PFSK-1 (cell line): ENCODE data around the gene CDH24.

Experiments used
- POLR2AphosphoS5 ChIP-seq: IDR thresholded peaks from 2 replicates; pipeline ENCODE4 v1.6.1; 2012; ENCODE audit warnings: low read depth, mild to moderate bottlenecking, control low read depth, low read length, moderate library complexity
- SIN3A ChIP-seq: IDR thresholded peaks from 2 replicates; pipeline ENCODE4 v1.6.1; 2012; ENCODE audit warnings: mild to moderate bottlenecking, low read length, moderate library complexity, borderline replicate concordance; ENCODE audit not compliant: insufficient read depth

DNA sequence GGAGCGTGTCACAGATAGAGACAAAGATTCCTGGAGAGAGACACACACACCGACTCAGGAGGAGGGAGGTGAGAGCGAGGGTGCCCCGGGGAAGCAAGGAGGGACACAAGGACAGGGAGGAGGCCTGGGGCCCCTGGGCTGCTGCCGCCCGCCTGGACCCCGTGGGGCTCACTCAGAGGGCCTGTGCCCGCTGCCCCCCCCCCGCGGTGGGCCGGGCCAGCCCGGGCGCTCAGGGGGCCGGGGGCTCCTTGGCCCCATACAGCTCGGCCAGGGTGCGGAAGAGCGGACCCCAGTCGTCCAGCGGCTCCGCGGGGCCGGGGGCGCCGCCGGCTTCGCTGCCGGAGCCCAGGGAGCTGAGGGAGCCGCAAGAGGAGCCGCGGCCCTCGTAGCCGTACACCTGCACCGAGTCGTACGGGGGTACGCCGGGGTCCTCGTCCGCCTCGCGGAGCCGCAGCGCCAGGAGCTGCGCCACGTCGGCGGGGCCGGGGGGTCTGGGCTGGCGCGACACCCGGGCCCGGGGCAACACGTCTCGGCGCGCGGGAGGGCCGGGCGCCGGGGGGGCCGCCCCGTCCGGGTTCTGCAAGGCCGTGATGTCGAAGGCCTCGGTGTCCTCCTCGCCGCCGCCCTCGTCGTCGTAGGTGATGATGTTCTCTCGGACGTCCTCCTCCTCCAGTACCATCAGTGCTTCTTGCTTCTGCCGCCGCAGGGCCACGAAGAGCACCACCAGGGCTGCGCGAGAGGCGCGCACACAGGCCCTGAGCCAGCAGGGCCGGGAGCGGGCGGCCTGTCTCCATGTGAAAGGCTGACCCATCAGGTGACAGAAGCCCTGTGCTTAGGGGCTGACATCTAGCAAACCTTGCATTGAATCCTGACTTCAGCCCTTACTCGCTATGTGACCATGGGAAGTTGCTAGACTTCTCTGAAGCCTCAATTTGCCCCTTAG lies 9.3 kb downstream of the CDH24 start:
- no peak for TF ChIP-seq POLR2AphosphoS5
- TF ChIP-seq SIN3A: no peak
